ENCODE measurements around the gene NOL12.

DNA sequence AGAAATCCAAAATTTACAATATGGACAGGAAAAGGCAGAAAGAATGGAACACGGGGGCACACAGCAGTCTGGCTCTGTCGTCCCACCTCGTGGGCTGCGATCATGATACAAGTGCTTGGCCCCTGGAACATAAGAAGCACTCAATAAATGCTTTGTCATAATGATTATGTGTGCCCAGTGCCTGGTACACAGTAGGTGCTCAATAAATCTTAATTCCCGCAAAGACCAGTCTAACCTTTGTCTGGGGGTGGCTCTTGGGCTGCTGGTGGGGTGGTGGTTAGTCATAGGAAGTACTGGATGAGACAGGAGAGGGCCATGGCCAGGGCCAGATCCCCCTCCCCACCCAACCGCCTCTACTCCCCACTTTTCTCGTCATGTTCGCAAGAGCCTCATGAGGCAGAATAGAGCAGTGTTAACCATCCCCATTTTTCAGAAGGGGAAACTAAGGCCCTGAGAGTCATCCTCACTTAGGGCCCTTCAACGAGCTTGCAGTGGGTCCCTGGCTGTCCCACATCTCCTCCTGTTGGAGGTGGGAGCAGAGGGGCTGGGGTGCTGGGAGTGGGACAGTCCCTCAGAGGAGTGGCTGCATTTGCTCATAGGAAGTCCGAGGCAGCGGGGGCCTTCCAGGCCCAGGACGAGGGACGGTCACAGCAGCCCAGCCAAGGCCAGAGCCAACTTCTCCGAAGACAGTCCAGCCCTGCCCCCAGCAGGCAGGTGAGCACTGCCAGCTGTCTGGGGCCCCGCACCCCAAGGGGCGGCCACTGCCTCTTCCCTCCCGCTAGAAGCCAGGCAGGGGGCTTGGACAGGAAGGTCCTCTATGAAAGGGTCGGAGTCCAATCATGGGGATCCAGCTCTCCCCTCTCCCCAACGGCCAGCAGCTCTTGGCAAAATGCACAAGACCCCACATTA is 46.8 kb downstream of the NOL12 start:
- TF ChIP-seq, protein P1, sequence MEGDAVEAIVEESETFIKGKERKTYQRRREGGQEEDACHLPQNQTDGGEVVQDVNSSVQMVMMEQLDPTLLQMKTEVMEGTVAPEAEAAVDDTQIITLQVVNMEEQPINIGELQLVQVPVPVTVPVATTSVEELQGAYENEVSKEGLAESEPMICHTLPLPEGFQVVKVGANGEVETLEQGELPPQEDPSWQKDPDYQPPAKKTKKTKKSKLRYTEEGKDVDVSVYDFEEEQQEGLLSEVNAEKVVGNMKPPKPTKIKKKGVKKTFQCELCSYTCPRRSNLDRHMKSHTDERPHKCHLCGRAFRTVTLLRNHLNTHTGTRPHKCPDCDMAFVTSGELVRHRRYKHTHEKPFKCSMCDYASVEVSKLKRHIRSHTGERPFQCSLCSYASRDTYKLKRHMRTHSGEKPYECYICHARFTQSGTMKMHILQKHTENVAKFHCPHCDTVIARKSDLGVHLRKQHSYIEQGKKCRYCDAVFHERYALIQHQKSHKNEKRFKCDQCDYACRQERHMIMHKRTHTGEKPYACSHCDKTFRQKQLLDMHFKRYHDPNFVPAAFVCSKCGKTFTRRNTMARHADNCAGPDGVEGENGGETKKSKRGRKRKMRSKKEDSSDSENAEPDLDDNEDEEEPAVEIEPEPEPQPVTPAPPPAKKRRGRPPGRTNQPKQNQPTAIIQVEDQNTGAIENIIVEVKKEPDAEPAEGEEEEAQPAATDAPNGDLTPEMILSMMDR (conservative IDR thresholded peaks at IDR 0.05) = no peak
- TF ChIP-seq EZH2 (IDR thresholded peaks at IDR 0.05; ENCODE audit: low read depth) = no peak
